OCI-LY7 (cell line): ENCODE measurements around the gene IL21R. TPM values are rescaled to one million over a fixed set of nuclear protein-coding genes. Genes with fewer than 3 reads are reported as not detected.

ENCODE experiments used
- BruUV-seq: library from RNA; stranded (reverse); fragments of 400-500 nt; replicated peaks from 2 replicates; lab custom pipeline; 2021; lab: Mats Ljungman, UMichigan
- CTCF ChIA-PET: fragments of 300-600 bp; sonication (Branson Sonifier 250); formaldehyde crosslinking; loops from one replicate; lab custom pipeline; 2022; ENCODE audit warnings: antibody characterized with exemption; ENCODE audit not compliant: unreplicated experiment; lab: Charles Lee
- POLR2A ChIA-PET: fragments of 300-600 bp; sonication (Branson Sonifier 250); formaldehyde crosslinking; loops from one replicate; lab custom pipeline; 2022; ENCODE audit warnings: antibody characterized with exemption; lab: Charles Lee
- DNase-seq: peaks from one replicate; pipeline ENCODE4 v3.0.0-alpha.2; 2015; ENCODE audit warnings: low spot score
- H2AFZ ChIP-seq: fragments of 200-600 bp; sonication (generic), shearing (Covaris generic); 2 replicates; pipeline ENCODE4 v1.6.1; 2014; ENCODE audit warnings: mild to moderate bottlenecking, antibody characterized with exemption, low read length, moderate library complexity
- H3K27ac ChIP-seq: fragments of 200-600 bp; sonication (generic); 2 replicates; pipeline ENCODE4 v1.5.1; 2014; ENCODE audit warnings: mixed run types, low read depth, mild to moderate bottlenecking, moderate library complexity, low read length, inconsistent platforms; ENCODE audit not compliant: poor library complexity, severe bottlenecking
- H3K36me3 ChIP-seq: fragments of 200-600 bp; sonication (generic); 2 replicates; pipeline ENCODE4 v1.6.1; 2014; ENCODE audit warnings: mild to moderate bottlenecking, antibody characterized with exemption, low read length, moderate library complexity, mixed read lengths; ENCODE audit not compliant: insufficient read depth
- H3K4me1 ChIP-seq: fragments of 200-600 bp; sonication (generic); 2 replicates; pipeline ENCODE4 v1.5.1; 2014; ENCODE audit warnings: mild to moderate bottlenecking, low read length; ENCODE audit not compliant: insufficient read depth, poor library complexity, severe bottlenecking
- H3K4me2 ChIP-seq: fragments of 200-600 bp; sonication (generic); 2 replicates; pipeline ENCODE4 v1.6.1; 2014; ENCODE audit warnings: mild to moderate bottlenecking, low read length
- H3K4me3 ChIP-seq: fragments of 200-600 bp; sonication (generic); 2 replicates; pipeline ENCODE4 v1.5.1; 2014; ENCODE audit warnings: mild to moderate bottlenecking, low read depth, low read length; ENCODE audit not compliant: poor library complexity, severe bottlenecking
- H3K79me2 ChIP-seq: fragments of 200-600 bp; sonication (generic); 2 replicates; pipeline ENCODE4 v1.6.1; 2016; ENCODE audit warnings: low read depth, mild to moderate bottlenecking, low read length, moderate library complexity, mixed read lengths; ENCODE audit not compliant: insufficient read depth
- H3K9me2 ChIP-seq: fragments of 200-600 bp; sonication (generic); 2 replicates; pipeline ENCODE4 v1.6.1; 2016; ENCODE audit warnings: mild to moderate bottlenecking, low read length, mixed read lengths; ENCODE audit not compliant: insufficient read depth
- H3K9me3 ChIP-seq: fragments of 200-600 bp; sonication (generic); 2 replicates; pipeline ENCODE4 v1.6.1; 2014; ENCODE audit warnings: mild to moderate bottlenecking, mixed run types, low read length, mixed read lengths
- H4K20me1 ChIP-seq: fragments of 200-600 bp; sonication (generic); 2 replicates; pipeline ENCODE4 v1.6.1; 2014; ENCODE audit warnings: mild to moderate bottlenecking, antibody characterized with exemption, low read length, moderate library complexity, mixed read lengths; ENCODE audit not compliant: insufficient read depth
- EZH2phosphoT487 ChIP-seq: fragments of 200-600 bp; sonication (generic); IDR thresholded peaks from 2 replicates; pipeline ENCODE4 v1.6.1; 2018; ENCODE audit warnings: low read depth, borderline replicate concordance, mild to moderate bottlenecking, mixed run types, antibody characterized with exemption, low read length, moderate library complexity, mixed read lengths
- intact Hi-C: fragments of 100-400 bp; cut with micrococcal nuclease; formaldehyde crosslinking; loops from one replicate; pipeline ENCODE4 v1.10.0; 2022; ENCODE audit not compliant: unreplicated experiment
- total RNA-seq, 2 experiments: library from RNA; depleted of rRNA in 1 of 2; stranded (reverse); fragments of >200 nt in 1 of 2; shearing (Covaris generic) in 1 of 2; gene quantifications; 2 replicates each; pipeline ENCODE4 v1.2.3, GENCODE V29; 2014 to 2022
- TF ChIP-seq, protein P1 (sequence below): fragments of 200-600 bp; sonication (generic); conservative IDR thresholded peaks from 2 replicates; pipeline ENCODE4 v1.5.1; 2014; ENCODE audit warnings: mild to moderate bottlenecking, antibody characterized with exemption, low read length, moderate library complexity, mixed read lengths

IL21R gene
- total RNA-seq, 2 experiments from 2014 or later: 10.0 to 47.0 TPM

DNA sequence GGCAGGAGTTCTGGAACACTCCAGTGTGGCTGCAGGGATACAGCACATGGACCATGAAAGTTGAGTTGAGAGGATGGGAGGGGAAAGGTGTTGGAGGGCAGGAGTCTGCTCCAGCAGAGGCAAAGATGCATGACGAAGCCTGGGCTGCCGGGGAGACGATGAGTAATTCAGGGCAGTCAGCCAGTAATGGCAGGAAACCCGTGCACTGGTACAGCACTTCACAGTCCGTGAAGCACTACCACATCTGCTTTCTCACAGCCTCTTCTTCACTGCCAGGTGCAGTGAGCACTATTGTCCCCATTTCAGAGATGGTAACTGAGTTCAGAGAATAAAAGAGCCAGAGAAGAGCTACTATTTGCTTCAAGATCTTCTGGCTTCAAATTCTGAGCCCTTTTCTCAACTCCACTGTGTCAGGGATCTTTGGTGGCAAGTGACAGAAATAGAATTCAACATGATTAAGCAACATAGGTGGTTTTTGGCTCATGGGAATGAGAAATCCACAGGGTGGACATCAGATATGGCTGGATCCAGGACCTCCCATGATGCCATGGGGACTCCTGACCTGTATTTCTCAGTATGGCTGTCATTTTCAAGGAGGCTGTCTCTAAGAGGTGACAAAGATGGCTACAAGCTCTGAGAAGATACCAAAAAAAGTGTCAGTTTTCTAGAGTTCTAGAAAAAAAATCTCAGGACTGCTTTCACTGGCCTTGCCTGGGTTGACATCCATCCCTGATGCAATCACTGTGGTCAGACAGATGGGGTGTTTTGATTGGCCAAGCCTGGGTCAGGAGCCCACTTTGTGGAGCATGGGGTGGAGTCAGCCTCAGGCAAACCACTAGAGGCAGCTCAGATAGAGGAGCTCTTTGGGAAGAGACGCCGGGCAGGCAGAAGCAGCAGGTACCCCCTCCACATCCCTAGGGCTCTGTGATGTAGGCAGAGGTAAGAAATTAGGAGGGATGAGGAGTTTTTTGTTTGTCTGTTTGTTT, 24.7 kb downstream of the IL21R start:
- POLR2A ChIA-PET: interaction anchor here (0.6 to 2.3 kb wide), 12 partner anchors 19 to 1189 kb away, joined by 3 to 16 read pairs (median 5); partner anchors contain the start of gene IL21R
- Histone ChIP-seq H3K27ac (peak overlapping the region; percentile 88), H3K4me3 (peak overlapping the region; percentile 53), H3K4me1 (peaks cover 60% of the 10 kb centered on the region), H3K9me3 (peaks cover 21% of the 10 kb centered on the region), H2AFZ (peak overlapping the region; percentile 11; the same call in 1 of the 2 replicates), H3K36me3 (peaks cover 38% of the 10 kb centered on the region), H3K79me2 (peaks cover 7% of the 10 kb centered on the region; the same call in 1 of the 2 replicates), H3K4me2 (peak overlapping the region; percentile 61), H3K9me2 (no peaks in the 10 kb centered on the region), H4K20me1 (no peaks in the 10 kb centered on the region)
- TF ChIP-seq, protein P1, sequence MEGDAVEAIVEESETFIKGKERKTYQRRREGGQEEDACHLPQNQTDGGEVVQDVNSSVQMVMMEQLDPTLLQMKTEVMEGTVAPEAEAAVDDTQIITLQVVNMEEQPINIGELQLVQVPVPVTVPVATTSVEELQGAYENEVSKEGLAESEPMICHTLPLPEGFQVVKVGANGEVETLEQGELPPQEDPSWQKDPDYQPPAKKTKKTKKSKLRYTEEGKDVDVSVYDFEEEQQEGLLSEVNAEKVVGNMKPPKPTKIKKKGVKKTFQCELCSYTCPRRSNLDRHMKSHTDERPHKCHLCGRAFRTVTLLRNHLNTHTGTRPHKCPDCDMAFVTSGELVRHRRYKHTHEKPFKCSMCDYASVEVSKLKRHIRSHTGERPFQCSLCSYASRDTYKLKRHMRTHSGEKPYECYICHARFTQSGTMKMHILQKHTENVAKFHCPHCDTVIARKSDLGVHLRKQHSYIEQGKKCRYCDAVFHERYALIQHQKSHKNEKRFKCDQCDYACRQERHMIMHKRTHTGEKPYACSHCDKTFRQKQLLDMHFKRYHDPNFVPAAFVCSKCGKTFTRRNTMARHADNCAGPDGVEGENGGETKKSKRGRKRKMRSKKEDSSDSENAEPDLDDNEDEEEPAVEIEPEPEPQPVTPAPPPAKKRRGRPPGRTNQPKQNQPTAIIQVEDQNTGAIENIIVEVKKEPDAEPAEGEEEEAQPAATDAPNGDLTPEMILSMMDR: peak; percentile 48; the same call in 1 of the 2 replicates
- TF ChIP-seq EZH2phosphoT487: no peak
- intact Hi-C loops: loop anchor here (1.0 kb wide), 2 partner anchors 24 to 28 kb away; partner anchors contain the start of gene IL21R
- peak; percentile 94 for DNase-seq
- no TSS peak for BruUV-seq
- CTCF ChIA-PET: interaction anchor here (0.7 to 2.4 kb wide), 5 partner anchors 22 to 247 kb away, joined by 3 to 11 read pairs (median 5); no protein-coding TSS in a partner anchor

DNA sequence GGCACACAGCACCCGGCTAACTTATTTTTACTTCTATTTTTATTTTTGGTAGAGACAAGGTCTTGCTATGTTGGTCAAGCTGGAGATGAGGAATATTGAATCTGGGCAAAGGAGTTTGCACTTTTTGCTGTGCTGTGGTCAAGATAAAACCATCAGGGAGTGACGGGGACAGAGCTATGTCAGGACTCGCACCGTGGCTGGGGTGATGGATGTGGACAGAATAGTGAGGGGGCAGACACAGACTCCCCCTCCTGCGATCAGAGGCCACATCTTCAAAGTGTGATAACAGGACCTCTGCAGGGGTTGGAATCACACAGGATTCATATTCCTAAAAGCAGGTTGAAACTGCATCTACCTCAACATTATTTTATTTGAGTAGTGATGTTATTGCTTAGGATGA, 25.6 kb downstream of the IL21R start:
- Histone ChIP-seq H2AFZ (peak overlapping the region; percentile 11; the same call in 1 of the 2 replicates), H3K27ac (peak overlapping the region; percentile 88), H4K20me1 (no peaks in the 10 kb centered on the region), H3K4me1 (peaks cover 67% of the 10 kb centered on the region), H3K9me2 (no peaks in the 10 kb centered on the region), H3K36me3 (peaks cover 30% of the 10 kb centered on the region), H3K4me3 (peak overlapping the region; percentile 53), H3K9me3 (peaks cover 12% of the 10 kb centered on the region), H3K4me2 (peak overlapping the region; percentile 61), H3K79me2 (peaks cover 7% of the 10 kb centered on the region; the same call in 1 of the 2 replicates)
- ChIA-PET POLR2A (interaction anchor here (1.0 to 2.3 kb wide), 8 partner anchors 20 to 52 kb away, joined by 3 to 16 read pairs (median 8); partner anchors contain the start of gene IL21R), CTCF (interaction anchor here (0.7 to 2.4 kb wide), 6 partner anchors 21 to 248 kb away, joined by 3 to 11 read pairs (median 4); no protein-coding TSS in a partner anchor)
- TF ChIP-seq, protein P1: no peak
- no peak for TF ChIP-seq EZH2phosphoT487
- intact Hi-C loops: no loop called here
- DNase-seq: no peak
- BruUV-seq: TSS peak; percentile 69
